ENCODE measurements around the gene TUBA3C.

The TUBA3C gene

DNA sequence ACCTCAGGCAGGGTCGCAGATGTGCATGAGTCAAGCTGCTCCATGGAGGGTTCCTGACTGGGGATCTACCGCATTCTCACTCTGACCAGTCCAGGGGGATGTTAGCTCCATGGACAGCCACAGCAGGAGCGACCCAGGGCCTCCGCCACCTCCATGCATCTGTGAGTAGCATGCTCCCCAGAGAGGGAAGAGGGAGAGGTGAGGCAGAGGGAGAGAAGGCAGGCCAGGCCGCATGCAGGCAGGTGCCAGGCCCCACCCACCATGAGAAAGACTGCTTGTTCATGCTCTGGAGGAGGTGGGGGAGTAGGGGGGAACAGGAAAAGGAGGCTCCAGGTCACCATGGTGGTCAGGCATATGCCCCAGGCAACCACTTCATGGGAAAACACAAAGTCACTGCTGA lies 20.3 kb downstream of the TUBA3C start:
- no peak for DNase-seq (ENCODE audit: low spot score)

- DNase-seq (ENCODE audit: low spot score): no peak
Measured at GRCh38 chr13:19159761-19160420, 21.7 kb downstream of the TUBA3C start.

DNA sequence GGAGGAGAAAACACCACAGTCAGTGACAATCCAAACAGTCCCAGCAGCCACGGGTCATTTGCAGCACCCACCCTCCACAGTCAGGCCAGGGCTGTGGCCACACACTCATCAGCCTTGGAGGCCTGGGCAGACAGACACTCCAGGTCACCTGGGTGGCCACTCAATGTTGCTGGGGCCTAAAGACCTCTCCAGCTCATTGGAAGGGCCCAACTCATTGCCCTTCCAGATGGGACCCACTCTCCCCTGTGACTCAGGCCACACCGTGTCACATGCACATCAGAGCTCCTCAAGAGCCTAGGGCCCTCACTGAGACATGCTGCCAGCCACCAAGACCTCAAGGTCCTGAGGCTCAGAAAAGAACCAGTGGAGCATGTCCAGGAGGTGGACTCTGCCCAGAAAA lies 22.4 kb downstream of the TUBA3C start:
- no peak for DNase-seq (ENCODE audit: low spot score)

GRCh38 chr13:19158526-19159174 lies 23.0 kb downstream of the TUBA3C start:
- DNase-seq (ENCODE audit: low spot score): no peak

- DNase-seq (ENCODE audit: low spot score): no peak
Measured at GRCh38 chr13:19158006-19158405, 23.6 kb downstream of the TUBA3C start.

GRCh38 chr13:19157461-19157860 lies 24.2 kb downstream of the TUBA3C start:
- DNase-seq (ENCODE audit: low spot score): no peak

DNA sequence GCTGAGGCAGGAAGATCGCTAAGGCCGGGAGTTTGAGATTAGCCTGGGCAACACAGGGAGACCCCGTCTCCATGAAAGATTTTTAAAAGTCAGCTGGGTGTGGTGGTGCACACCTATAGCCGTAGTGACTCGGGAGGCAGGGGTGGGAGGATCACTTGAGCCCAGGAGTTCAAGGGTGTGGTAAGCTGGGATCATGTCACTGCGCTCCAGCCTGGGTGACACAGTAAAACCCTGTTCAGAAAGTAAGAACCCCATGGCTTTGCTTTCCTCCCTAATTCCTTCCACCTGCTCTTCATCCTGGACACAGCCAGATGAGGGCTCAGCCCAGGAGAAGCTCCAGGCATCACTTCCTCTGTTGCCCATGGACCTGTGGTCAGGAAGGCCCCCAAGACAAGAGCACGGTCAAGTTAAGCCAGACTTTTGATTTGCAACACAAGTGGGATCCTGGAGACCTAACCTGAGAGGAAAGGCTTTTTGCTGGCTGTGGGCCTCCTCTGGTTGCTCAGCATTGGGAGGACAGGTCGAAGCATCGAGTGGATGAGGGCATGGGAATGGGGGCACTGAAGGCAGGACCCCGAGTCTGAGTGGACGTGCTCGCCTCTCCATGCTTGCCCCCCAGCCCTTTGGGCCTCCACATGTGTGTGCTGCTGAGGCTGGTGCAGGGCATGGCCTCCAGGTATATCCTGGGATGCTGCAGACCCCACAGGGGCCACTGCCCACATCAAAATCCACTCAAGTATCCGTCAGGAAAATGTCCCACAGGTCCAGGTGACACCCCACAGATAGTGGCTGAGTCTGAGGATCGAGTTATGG lies 25.4 kb downstream of the TUBA3C start:
- no peak for DNase-seq (ENCODE audit: low spot score)

GRCh38 chr13:19155321-19155861 lies 26.2 kb downstream of the TUBA3C start:
- no peak for DNase-seq (ENCODE audit: low spot score)

DNA sequence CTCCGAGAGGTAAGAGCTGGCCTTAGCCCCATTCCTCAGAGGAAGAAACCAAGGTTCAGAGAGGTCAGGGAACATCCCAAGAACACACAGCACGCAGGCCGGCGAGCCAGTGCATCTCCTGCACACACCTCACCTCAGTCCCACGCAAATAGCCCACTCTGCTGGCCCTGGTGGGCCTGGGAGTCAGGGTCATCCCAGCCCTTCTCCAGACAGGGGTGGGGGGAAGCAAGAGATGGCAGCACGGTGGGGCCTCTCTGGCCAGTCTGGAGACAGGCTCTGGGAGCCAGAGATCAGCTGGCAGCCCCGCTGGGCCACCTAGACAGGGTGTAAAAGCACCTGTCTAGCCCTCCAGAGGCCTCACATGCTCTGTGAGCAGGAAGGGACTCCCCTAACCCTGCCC lies 26.8 kb downstream of the TUBA3C start:
- DNase-seq (ENCODE audit: low spot score): no peak

DNA sequence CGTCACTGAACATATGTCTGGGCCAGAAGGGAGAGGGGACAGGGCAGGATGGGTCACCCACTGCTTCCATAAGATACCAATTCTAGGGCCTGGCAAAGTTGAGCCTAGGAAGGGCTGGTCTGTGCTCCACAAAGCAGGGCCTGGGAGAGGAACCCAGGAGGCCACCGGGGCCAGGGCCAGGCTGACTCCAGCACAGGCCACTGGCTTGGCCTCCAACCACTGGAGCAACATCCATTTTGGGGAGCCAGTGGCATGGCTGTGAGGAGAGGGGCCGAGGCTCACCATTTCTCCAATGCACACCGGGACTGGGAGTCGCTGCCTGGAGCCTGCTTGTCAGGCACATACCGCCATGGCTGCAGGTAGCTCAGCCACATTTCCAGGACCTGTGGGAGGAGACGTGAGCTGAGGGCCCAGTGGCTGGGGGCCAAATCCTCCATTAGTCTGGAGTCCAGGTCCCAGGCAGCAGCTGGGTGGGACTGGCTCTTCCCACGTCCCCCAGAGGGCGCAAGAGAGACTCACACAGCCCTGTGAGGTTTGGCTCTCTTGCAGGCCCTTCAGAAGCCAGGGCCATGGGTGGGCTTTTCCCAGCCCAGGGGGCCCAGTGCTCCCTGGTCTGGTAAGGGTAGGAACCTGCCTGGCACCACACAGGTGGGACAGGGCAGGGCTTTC lies 27.7 kb downstream of the TUBA3C start:
- DNase-seq (ENCODE audit: low spot score): no peak

GRCh38 chr13:19152403-19152802 lies 29.2 kb downstream of the TUBA3C start:
- no peak for DNase-seq (ENCODE audit: low spot score)

GRCh38 chr13:19151581-19152263 lies 29.9 kb downstream of the TUBA3C start:
- DNase-seq (ENCODE audit: low spot score): no peak

- DNase-seq (ENCODE audit: low spot score): no peak
Measured at GRCh38 chr13:19150712-19151228, 30.9 kb downstream of the TUBA3C start.

DNA sequence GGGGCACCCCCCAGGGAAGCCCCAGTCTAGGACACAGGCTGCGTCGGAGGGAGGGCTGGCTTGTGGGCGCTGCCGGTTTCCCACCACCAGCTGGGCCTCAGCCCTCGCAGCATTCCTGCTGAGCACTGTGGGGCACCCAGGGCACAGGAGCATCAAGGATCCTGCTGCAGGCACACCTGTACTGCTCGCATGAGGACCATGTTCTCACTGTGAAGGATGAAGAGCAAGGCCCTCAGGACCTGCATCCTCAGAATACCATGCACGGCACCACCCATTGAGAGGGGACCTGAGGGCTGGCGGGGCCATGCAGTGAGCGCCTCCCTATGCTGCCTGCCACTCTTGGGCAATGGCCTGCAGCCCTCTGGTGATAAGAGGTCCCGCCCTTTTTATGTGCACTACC lies 31.4 kb downstream of the TUBA3C start:
- no peak for DNase-seq (ENCODE audit: low spot score)

DNA sequence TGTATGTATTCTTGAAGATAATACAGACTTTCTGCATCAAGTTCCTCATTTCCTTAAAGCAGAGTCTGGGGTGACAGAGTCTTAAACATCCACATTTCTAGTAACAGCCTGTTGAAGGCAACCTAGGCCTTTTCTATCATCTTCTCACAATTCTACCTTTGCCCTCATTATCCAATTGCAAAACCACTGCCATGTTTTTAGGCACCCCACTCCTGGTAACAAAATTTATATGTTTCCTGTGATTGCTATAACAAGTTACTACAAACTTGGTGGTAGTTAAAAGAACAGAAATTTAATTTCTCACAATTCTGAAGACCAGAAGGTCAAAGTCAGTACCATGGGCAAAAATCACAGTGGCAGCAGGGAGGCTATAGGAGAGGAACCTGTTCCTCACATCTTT lies 33.1 kb downstream of the TUBA3C start:
- no peak for DNase-seq (ENCODE audit: low spot score)

Data from ecto neural progenitor cell (in vitro differentiated cells).